ENCODE results near the gene VAMP2.
A peak's percentile ranks its signal among the peaks of the same experiment; 100 is the strongest.
"Not testable (repeated sequence)": the region's sequence is repeated elsewhere in the genome, so short reads cannot be mapped to it uniquely, and the experiment has no call there.

The VAMP2 gene

GRCh38 chr17:8176998-8177731 lies 14.4 kb upstream of the VAMP2 start:
- DNase-seq, result peak; percentile 15

GRCh38 chr17:8176197-8176940 lies 13.6 kb upstream of the VAMP2 start, which contains the start of gene TMEM107:
Gene TMEM107 (minus strand): TSS chr17:8176380. CDS start chr17:8176286, 94 bp downstream.
- peak; percentile 93 for DNase-seq

DNA sequence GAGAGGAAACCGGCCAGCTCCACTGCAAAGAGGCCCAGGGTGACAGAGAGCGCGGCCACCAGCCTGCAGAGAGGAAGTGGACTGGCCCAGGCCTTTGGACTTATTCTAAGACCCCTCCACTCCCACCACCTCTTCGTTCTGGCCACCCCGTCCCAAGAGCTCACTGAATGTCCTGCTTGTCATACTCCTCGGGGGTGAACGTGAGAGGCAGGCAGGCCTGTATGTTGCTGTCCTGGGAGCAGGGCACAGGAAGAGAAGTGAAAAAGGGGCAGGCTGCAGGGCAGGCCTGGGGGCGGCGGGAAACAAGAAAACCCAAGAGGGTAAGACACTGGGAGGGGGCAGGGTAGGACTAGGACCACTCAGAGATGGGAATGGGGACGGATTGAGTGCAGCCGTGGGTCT lies 13.0 kb upstream of the VAMP2 start:
- no peak for DNase-seq

DNA sequence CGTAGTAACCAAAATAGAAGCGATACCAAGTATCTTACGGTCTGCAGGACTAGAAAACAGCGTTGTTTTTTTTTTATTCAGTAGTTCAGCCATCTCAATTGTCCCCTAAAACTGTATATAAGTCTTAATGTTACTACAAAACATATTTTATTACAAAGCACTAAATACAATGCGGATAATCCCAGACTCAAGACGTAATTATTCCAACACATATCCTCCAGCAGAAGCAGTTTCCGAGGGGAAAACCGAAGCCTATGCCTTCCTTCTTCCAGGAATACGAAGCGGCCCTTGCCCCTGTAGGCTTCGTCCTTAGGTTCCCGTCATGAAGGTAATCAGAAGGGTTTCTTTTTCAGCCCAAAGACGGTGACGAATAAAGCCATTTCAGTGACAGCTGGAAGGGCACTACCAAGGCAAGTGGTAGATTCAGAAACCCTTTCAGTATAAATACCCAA lies 11.1 kb upstream of the VAMP2 start:
- DNase-seq, result peak; percentile 67

DNA sequence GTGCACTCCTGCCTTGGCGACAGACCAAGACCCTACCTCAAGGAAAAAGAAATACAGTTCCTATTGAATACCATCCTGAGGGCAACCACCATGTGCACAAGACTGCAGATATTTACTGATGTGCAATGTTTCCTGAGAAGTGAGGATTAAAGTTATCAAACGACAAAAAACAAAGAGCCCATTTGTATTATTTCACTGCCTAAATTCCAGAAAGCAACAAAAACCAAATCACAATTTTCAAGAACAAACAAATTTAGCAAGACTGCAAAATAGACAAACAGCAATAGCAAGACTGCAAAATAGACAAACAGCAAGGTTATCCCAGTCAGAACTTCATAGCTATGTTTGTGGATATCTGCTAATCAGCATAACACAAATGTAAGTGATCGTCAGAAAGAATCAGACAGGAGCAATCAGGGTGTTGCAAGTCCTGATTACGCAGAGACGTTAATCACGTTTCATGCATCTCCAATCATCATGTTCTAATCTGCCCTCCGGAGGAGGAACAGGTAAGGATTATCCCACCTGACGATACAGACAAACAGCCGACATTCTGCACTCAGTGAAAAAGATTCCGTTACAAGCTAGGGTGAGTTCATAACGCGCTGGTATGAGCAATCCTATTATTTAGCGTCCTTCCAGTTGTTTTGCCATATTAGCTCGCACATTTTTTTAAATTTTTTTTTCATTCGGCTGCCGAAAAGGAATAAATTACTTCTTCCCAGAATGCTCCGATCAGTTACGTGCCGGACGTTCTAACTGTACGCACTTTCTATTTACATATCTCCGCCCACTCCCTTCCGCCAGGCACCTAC lies 10.5 kb upstream of the VAMP2 start:
- peak; percentile 96 for DNase-seq

GRCh38 chr17:8170186-8170585 lies 7.4 kb upstream of the VAMP2 start:
- DNase-seq, result not testable (repeated sequence)

DNA sequence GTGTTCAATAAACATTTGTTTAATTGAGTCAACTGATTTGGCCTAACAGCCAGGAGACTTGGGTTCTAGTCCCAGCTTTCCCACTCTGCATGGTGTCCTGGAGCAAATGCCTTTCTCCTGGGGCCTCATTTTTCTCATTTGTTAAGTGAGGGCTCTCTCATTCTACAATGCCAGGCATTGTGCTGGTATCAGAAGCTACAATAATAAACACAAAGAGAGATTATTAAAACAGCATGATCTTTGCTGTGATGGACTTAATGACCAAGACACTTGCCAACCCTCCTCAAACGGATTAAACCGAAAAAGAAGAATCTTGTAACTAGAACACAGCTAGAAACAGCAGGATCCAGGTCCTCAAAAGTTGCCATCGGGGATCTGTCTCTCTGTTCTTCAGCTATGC lies 4.8 kb upstream of the VAMP2 start:
- no peak for DNase-seq

DNA sequence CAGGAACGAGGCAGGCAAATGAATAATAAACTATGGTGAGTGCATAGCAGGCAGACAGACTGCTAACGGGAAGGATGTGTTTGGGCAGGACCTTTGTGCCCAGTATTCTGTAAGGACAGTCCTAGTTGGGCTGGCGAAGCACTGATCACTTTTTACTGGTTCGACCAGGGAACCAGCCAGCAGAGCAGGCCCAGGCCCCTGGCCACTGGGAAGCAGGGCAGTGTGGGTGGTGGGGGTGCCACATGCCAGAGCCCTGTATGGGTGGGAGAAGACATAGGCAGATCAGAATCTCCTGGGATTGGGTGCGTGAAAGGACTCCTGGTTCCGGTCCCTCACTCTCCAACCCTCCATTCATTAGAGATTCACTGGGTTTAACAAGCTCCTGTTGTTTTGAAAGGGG lies 4.0 kb upstream of the VAMP2 start:
- DNase-seq, result no peak

DNA sequence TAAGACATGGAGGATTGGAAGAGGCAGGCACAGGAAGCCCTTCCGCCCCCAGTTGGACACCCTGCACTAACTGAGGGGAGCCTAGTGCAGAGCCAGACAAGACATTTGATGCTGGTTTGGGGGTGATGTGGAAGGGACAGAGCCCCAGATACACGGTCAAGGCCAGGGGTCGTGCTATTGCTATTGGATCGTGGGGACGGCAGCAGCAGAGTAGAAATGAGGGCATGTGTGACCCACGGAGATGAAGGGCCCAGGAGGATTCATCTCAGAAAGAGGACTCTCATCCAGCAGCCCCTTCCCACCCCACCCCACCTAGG lies 2.0 kb upstream of the VAMP2 start:
- DNase-seq, result no peak

DNA sequence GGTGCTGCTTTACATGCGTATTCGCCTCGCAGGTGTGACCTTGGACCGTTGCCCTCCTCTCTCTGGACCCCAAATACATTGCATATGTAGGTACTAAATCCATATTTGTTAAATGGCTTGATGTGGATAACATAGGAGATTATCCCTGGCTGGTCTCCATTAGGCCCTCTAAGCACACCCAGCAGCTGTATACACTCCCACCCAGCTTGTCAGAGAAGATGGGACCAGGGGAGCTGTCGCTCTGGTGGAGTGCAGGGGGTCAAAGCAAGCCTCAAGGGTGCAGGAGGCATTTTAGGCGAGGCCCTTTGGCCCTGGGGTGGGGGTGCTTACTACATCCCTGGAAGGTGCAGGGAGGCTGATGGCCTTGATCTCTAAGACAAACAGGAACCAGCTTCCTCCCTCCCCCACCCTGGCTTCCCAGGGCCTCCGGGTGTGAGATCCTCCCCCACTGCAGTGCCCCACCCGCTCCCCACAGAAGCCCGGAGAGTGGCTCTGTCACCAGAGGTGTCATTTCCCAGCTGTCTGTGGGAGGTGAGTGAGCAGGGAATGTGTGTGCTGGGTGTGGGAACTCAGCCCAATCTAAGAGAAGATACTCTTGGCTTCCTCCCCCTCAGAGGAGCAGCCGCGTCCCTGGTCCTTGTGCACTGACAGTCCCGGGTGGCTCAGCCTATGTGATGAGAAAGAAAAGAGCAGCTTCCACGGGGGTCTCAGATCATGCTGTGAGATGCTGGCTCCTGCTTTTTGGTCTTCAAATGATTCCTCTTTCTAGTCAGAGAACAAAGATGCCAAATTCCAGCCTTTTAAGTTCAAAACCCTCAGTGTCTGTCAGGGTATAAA lies 1.4 kb upstream of the VAMP2 start:
- peak; percentile 77 for DNase-seq

DNA sequence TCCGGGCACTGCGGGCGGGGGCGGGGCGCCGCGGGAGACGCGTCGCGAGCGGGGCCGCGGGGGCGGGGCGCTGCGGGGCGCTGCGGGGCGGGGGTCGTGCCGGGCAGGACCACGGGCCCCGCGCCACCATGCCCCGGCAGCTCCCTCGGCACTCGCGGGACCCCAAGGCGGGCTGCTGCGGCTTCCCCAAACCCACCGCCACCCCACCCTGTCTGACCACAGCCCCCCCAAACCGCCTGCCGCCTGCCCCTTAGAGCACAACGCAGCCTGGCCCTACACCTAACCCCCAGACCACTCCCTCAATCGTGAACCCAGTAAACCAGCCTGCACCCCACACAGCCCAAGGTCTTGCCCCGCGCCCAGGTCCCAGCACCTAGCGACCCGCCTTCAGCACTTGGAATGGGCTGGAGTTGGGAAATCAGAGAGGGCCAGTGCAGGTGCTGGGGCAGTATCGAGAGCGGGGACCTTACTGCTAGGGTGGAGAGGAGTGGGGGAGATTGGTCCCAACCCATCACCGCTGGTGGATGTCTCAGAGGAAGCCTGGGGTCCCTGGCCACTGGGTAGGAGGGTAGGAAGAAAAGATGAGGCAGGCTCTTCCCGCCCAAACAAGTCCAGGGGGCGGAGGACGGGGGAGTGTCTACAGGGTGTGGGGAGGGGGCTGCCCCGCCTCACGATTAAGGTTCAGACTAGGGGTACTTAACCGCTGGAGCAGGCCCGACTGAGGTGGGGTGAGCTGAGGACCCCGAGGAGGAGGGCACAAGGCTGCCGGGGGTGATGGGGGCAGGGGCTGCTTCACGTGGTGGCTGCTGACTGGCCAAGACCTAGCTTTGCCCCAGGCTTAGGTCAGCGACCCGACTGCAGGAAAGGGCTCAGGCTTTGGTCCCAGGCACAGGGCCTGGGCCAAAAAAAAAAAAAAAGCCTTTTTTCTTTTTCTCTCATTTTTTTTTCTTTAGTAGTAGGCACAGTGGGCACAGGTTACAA lies 539 bp upstream of the VAMP2 start:
- DNase-seq, result peak; percentile 74

DNA sequence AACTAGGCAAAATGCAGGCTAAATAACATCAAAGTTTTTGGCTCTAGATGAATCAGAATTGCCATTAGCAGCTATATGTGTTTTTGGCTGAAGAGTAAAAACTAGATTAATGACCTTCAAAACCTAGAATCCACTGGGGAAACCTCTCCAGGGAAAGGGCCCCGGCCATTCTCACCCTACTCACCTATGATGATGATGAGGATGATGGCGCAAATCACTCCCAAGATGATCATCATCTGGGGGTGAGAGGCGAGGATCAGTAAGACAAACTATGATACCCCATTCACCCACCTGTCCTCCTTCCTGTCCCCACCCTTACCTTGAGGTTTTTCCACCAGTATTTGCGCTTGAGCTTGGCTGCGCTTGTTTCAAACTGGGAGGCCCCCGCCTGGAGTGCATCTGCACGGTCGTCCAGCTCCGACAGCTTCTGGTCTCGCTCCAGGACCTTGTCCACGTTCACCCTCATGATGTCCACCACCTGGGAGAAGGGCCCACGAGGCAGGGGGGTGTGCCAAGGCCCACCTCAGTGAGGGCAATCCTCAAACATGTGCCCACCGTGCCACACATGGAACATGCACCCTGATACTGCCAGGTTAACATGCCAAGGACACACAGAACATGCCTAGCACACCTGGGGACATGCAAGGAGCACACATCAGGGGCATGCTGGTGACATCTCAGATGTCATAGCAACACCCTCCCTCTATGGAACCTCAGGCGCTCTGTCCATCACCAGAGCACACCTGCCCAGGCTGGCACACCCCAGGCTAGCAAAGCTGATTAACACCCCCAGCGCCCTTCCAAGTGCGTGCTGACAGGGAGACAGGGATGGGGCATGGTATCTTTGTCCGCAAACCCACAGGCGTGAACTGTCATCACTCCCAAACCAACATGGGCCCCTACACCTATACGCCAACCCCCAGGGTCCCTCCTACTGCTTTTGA lies 1.2 kb downstream of the VAMP2 start:
- DNase-seq, result no peak

GRCh38 chr17:8160741-8161221 lies 2.0 kb downstream of the VAMP2 start:
- DNase-seq, result no peak

- no peak for DNase-seq
Observed at GRCh38 chr17:8160224-8160577, 2.5 kb downstream of the VAMP2 start.

DNA sequence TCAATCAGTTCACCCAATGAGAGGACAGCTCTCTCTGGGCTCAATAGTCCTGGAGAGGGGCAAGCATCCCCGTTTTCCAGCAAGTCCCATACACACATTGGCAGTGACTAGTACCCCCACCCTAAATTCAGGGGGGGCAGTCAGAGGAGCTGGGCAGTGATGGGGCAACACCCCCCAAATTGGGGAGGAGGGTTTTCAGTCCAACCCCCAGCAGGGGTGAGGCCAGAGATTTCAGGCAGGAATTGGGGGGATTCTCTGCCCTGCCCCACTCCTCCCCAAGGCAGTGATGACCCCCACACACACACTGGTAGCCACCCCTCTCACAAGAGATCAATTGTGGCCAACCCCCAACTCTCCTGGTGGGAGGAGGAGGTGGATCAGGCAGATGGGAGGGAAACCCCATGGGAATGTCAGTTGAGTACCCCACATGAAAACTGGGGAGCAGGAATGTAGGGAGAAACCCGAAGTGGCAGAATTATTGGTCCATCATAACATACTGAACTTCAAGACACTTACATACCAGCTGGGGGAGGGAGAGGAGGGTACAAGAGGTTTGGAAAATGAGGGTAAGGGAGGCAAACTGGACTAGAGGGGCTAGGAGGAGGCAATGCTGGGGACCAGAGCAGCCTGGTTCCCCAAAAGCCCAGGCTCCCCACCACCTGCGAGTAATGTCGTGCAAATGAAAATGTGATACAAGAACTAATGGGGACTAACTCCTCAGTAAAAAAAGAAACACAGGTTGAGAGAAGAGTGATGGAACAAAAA lies 3.1 kb downstream of the VAMP2 start:
- no peak for DNase-seq

GRCh38 chr17:8159032-8159400 lies 3.7 kb downstream of the VAMP2 start:
- DNase-seq, result no peak

DNA sequence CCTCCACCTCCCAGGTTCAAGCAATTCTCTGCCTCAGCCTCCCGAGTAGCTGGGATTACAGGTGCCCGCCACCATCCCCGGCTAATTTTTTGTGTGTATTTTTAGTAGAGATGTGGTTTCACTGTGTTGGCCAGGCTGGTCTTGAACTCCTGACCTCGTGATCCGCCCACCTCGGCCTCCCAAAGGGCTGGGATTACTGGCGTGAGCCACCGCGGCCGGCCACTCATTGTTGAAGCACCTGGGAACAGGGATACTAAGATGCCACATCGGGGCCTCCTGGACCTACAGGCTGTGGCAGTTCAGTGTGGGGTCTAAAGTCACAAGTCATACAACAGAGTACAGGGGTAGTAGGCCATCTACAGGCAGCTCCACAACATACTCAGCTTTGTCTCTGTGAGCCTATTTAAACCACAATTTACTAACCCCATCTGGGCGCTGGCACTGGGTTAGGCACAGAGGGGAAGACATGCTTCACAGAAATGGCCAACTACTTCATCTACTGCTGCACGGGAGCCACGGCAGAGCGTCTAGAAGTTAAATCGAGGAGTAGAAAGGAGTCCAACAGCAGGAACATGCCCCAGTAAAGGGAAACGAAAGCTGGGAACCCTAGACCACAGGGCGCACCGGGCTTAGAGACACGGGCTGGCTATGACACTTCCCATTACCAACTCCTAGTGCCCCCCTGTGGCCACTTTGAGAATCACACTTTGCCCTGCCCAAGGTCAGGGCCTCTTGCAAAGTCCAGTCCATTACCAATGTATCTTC lies 4.3 kb downstream of the VAMP2 start:
- peak; percentile 63 for DNase-seq

Measured in right kidney (tissue), 1 donor.